GM10266 (cell line): ENCODE results near the gene CDH13.

Experiments used
- DNase-seq: peaks from one replicate; pipeline ENCODE4 v3.0.0; 2012; ENCODE audit errors: extremely low spot score
- CTCF ChIP-seq: IDR thresholded peaks from 2 replicates; pipeline ENCODE4 v1.5.1; 2012; ENCODE audit warnings: mild to moderate bottlenecking, low read depth; ENCODE audit not compliant: control insufficient read depth, insufficient read depth; ENCODE audit errors: missing control alignments

CDH13 gene

GRCh38 chr16:82605863-82606620, 20.7 kb upstream of the CDH13 start:
- DNase-seq: no peak
- no peak for TF ChIP-seq CTCF

GRCh38 chr16:82609140-82609539, 17.6 kb upstream of the CDH13 start:
- DNase-seq: no peak
- TF ChIP-seq CTCF: no peak

- no peak for DNase-seq
- TF ChIP-seq CTCF: no peak
Observed at GRCh38 chr16:82612263-82612662, 14.5 kb upstream of the CDH13 start.

- no peak for TF ChIP-seq CTCF
- no peak for DNase-seq
Observed at GRCh38 chr16:82616356-82616755, 10.4 kb upstream of the CDH13 start.

GRCh38 chr16:82621781-82622180, 5.0 kb upstream of the CDH13 start:
- no peak for DNase-seq
- TF ChIP-seq CTCF: no peak

GRCh38 chr16:82623241-82623640, 3.5 kb upstream of the CDH13 start:
- no peak for TF ChIP-seq CTCF
- DNase-seq: no peak

- no peak for DNase-seq
- TF ChIP-seq CTCF: no peak
Observed at GRCh38 chr16:82625066-82625968, 1.5 kb upstream of the CDH13 start.
